Fibroblast of peridontal ligament (primary cell): Measurements from ENCODE around the gene PEX3.
"Not testable (repeated sequence)": the region's sequence is repeated elsewhere in the genome, so short reads cannot be mapped to it uniquely, and the experiment has no call there.

Source experiments
- DNase-seq: peaks from one replicate; pipeline ENCODE4 v3.0.0-alpha.2; 2010; ENCODE audit errors: extremely low read depth

PEX3 gene

GRCh38 chr6:143506199-143506598, 55.6 kb downstream of the PEX3 start:
- no peak for DNase-seq

- DNase-seq, result no peak
Measured at GRCh38 chr6:143506620-143507019, 56.0 kb downstream of the PEX3 start.

- DNase-seq, result no peak
Measured at GRCh38 chr6:143507358-143508145, 56.9 kb downstream of the PEX3 start.

- DNase-seq, result not testable (repeated sequence)
Measured at GRCh38 chr6:143510326-143510725, 59.7 kb downstream of the PEX3 start.

GRCh38 chr6:143510991-143511891, 60.6 kb downstream of the PEX3 start, which contains the start of gene FUCA2:
FUCA2 (minus strand) TSS chr6:143511720; CDS start chr6:143511634, 86 bp downstream.
- DNase-seq, result peak; percentile 87

- DNase-seq, result no peak
Measured at GRCh38 chr6:143513410-143513809, 62.8 kb downstream of the PEX3 start.

GRCh38 chr6:143515061-143515760, 64.6 kb downstream of the PEX3 start:
- DNase-seq, result peak; percentile 44

GRCh38 chr6:143515766-143516355, 65.3 kb downstream of the PEX3 start:
- DNase-seq, result no peak

GRCh38 chr6:143516690-143517446, 66.3 kb downstream of the PEX3 start:
- DNase-seq, result no peak

- DNase-seq, result no peak
Measured at GRCh38 chr6:143517447-143517773, 66.8 kb downstream of the PEX3 start.

- DNase-seq, result no peak
Measured at GRCh38 chr6:143522039-143522600, 71.5 kb downstream of the PEX3 start.

- no peak for DNase-seq
Measured at GRCh38 chr6:143525356-143525755, 74.8 kb downstream of the PEX3 start.

- DNase-seq, result no peak
Measured at GRCh38 chr6:143527677-143528076, 77.1 kb downstream of the PEX3 start.

GRCh38 chr6:143528164-143528811, 77.7 kb downstream of the PEX3 start:
- no peak for DNase-seq

GRCh38 chr6:143529095-143529494, 78.5 kb downstream of the PEX3 start:
- DNase-seq, result no peak

- DNase-seq, result no peak
Measured at GRCh38 chr6:143531720-143532499, 81.3 kb downstream of the PEX3 start.

- no peak for DNase-seq
Measured at GRCh38 chr6:143535189-143535614, 84.6 kb downstream of the PEX3 start.

- DNase-seq, result peak; percentile 21
Measured at GRCh38 chr6:143536461-143536865, 85.9 kb downstream of the PEX3 start.
